H9 (cell line): ENCODE data around the gene METRN. TPM values are rescaled to one million over a fixed set of nuclear protein-coding genes. Genes with fewer than 3 reads are reported as not detected.

Source experiments
- DNase-seq: peaks from one replicate; pipeline ENCODE4 v3.0.0-alpha.2; 2017
- H2AFZ ChIP-seq: one replicate; pipeline ENCODE4 v1.6.1; 2013; ENCODE audit warnings: mild to moderate bottlenecking, low read length, control low read depth, moderate library complexity
- H2AK5ac ChIP-seq: 2 replicates; pipeline ENCODE4 v1.6.1; 2013; ENCODE audit warnings: low read length, control low read depth, mixed read lengths; ENCODE audit not compliant: insufficient read length
- H2BK120ac ChIP-seq: one replicate; pipeline ENCODE4 v1.6.1; 2013; ENCODE audit warnings: low read depth, mild to moderate bottlenecking, low read length, control low read depth, inconsistent platforms; ENCODE audit not compliant: poor library complexity, severe bottlenecking
- H2BK12ac ChIP-seq: 2 replicates; pipeline ENCODE4 v1.6.1; 2013; ENCODE audit warnings: low read length, control low read depth, mixed read lengths, low read depth; ENCODE audit not compliant: insufficient read length
- H2BK15ac ChIP-seq: 2 replicates; pipeline ENCODE4 v1.6.1; 2013; ENCODE audit warnings: low read depth, low read length, control low read depth
- H2BK20ac ChIP-seq: one replicate; pipeline ENCODE4 v1.6.1; 2013; ENCODE audit warnings: low read depth, mild to moderate bottlenecking, low read length, control low read depth, inconsistent platforms; ENCODE audit not compliant: poor library complexity, severe bottlenecking
- H2BK5ac ChIP-seq: 2 replicates; pipeline ENCODE4 v1.6.1; 2013; ENCODE audit warnings: low read length, control low read depth, mixed read lengths; ENCODE audit not compliant: insufficient read length
- H3K14ac ChIP-seq: 2 replicates; pipeline ENCODE4 v1.6.1; 2013; ENCODE audit warnings: low read length, control low read depth; ENCODE audit not compliant: insufficient read depth
- H3K18ac ChIP-seq: 2 replicates; pipeline ENCODE4 v1.6.1; 2013; ENCODE audit warnings: low read depth, mild to moderate bottlenecking, mixed read lengths, low read length, control low read depth; ENCODE audit not compliant: insufficient read length
- H3K23ac ChIP-seq: 2 replicates; pipeline ENCODE4 v1.6.1; 2013; ENCODE audit warnings: low read length, control low read depth, mixed read lengths, low read depth; ENCODE audit not compliant: insufficient read length
- H3K23me2 ChIP-seq: 2 replicates; pipeline ENCODE4 v1.6.1; 2013; ENCODE audit warnings: low read depth, mild to moderate bottlenecking, mixed read lengths, low read length, control low read depth; ENCODE audit not compliant: insufficient read length, poor library complexity, severe bottlenecking
- H3K27ac ChIP-seq: 2 replicates; pipeline ENCODE4 v1.5.1; 2013; ENCODE audit warnings: low read length, control low read depth, mixed read lengths, low read depth; ENCODE audit not compliant: insufficient read length
- H3K27me3 ChIP-seq: 2 replicates; pipeline ENCODE4 v1.6.1; 2013; ENCODE audit warnings: low read length, control low read depth, inconsistent platforms; ENCODE audit not compliant: insufficient read depth
- H3K4ac ChIP-seq: 2 replicates; pipeline ENCODE4 v1.6.1; 2013; ENCODE audit warnings: low read depth, mild to moderate bottlenecking, control low read depth, inconsistent platforms, low read length, moderate library complexity
- H3K4me1 ChIP-seq: 2 replicates; pipeline ENCODE4 v1.6.1; 2013; ENCODE audit warnings: low read length, control low read depth, inconsistent platforms; ENCODE audit not compliant: insufficient read depth
- H3K4me2 ChIP-seq: 2 replicates; pipeline ENCODE4 v1.6.1; 2013; ENCODE audit warnings: low read length, control low read depth, mixed read lengths; ENCODE audit not compliant: insufficient read length, insufficient read depth
- H3K56ac ChIP-seq: 2 replicates; pipeline ENCODE4 v1.6.1; 2013; ENCODE audit warnings: low read depth, mild to moderate bottlenecking, mixed read lengths, low read length, control low read depth; ENCODE audit not compliant: insufficient read length
- H3K79me1 ChIP-seq: 2 replicates; pipeline ENCODE4 v1.6.1; 2013; ENCODE audit warnings: low read depth, mild to moderate bottlenecking, moderate library complexity, low read length, control low read depth, inconsistent platforms; ENCODE audit not compliant: insufficient read depth, poor library complexity, severe bottlenecking
- H3K79me2 ChIP-seq: 2 replicates; pipeline ENCODE4 v1.6.1; 2013; ENCODE audit warnings: low read length, control low read depth, inconsistent platforms; ENCODE audit not compliant: insufficient read depth
- H3K9ac ChIP-seq: 2 replicates; pipeline ENCODE4 v1.6.1; 2013; ENCODE audit warnings: low read length, control low read depth, mixed read lengths; ENCODE audit not compliant: insufficient read length; ENCODE audit errors: extremely low read depth
- H3K9me3 ChIP-seq: one replicate; pipeline ENCODE4 v1.6.1; 2013; ENCODE audit warnings: low read depth, low read length, inconsistent platforms; ENCODE audit not compliant: control insufficient read depth
- H3T11ph ChIP-seq: one replicate; pipeline ENCODE4 v1.6.1; 2013; ENCODE audit warnings: mild to moderate bottlenecking, low read length, control low read depth, inconsistent platforms
- H4K20me1 ChIP-seq: one replicate; pipeline ENCODE4 v1.6.1; 2013; ENCODE audit not compliant: control insufficient read depth, insufficient read length, insufficient read depth
- H4K5ac ChIP-seq: 2 replicates; pipeline ENCODE4 v1.6.1; 2013; ENCODE audit warnings: low read depth, mild to moderate bottlenecking, mixed read lengths, low read length, control low read depth; ENCODE audit not compliant: insufficient read length
- H4K8ac ChIP-seq: replicated peaks from 2 replicates; pipeline ENCODE4 v1.6.1; 2013; ENCODE audit warnings: low read length, control low read depth, mixed read lengths, low read depth; ENCODE audit not compliant: insufficient read length
- H4K91ac ChIP-seq: 2 replicates; pipeline ENCODE4 v1.6.1; 2013; ENCODE audit warnings: low read depth, mild to moderate bottlenecking, moderate library complexity, mixed read lengths, low read length, control low read depth; ENCODE audit not compliant: insufficient read length
- H3K27ac Mint-ChIP-seq, 3 experiments: 2 replicates in 2 of 3; 3 replicates in 1 of 3; pipeline ENCODE4 v1.8.0; 2020 to 2021; ENCODE audit warnings: mixed read lengths in 3 of 3, mild to moderate bottlenecking in 1 of 3, moderate library complexity in 1 of 3
- H3K27me3 Mint-ChIP-seq: 2 replicates; pipeline ENCODE4 v1.8.0; 2021; ENCODE audit warnings: low read depth, mild to moderate bottlenecking, moderate library complexity, mixed read lengths
- H3K36me3 Mint-ChIP-seq, 3 experiments: 2 replicates in 2 of 3; 3 replicates in 1 of 3; pipeline ENCODE4 v1.8.0; 2020 to 2021; ENCODE audit warnings: low read depth in 3 of 3, mixed read lengths in 3 of 3; ENCODE audit not compliant: insufficient read depth in 1 of 3
- H3K4me1 Mint-ChIP-seq, 2 experiments: 2 replicates each; pipeline ENCODE4 v1.8.0; 2020; ENCODE audit warnings: mixed read lengths in 2 of 2
- H3K4me3 Mint-ChIP-seq, 2 experiments: 2 replicates in 1 of 2; 3 replicates in 1 of 2; pipeline ENCODE4 v1.8.0; 2020 to 2021; ENCODE audit warnings: mild to moderate bottlenecking in 2 of 2, mixed read lengths in 2 of 2, moderate library complexity in 1 of 2
- H3K9me3 Mint-ChIP-seq, 2 experiments: 2 replicates in 1 of 2; 3 replicates in 1 of 2; pipeline ENCODE4 v1.8.0; 2020; ENCODE audit warnings: mild to moderate bottlenecking in 2 of 2, mixed read lengths in 2 of 2, moderate library complexity in 1 of 2
- WGBS: extraction: QIAGEN DNeasy Blood & Tissue Kit; methylation state at CpG from one replicate; pipeline ENCODE4 v1.1.7; 2013; ENCODE audit warnings: missing lambda C conversion rate, low lambda C conversion rate, mixed read lengths; ENCODE audit not compliant: insufficient read length; ENCODE audit errors: extremely low coverage; 5-methylcytosine and 5-hydroxymethylcytosine counted together
- total RNA-seq: library from RNA; stranded (reverse); gene quantifications from 2 replicates; pipeline ENCODE4 v1.2.1, GENCODE V29; 2021
- TF ChIP-seq, protein P1 (sequence below): fragments of 200-600 bp; sonication (generic); conservative IDR thresholded peaks from 3 replicates; pipeline ENCODE4 v1.8.0; 2021; ENCODE audit warnings: antibody characterized with exemption, mild to moderate bottlenecking

The METRN gene
- total RNA-seq, 1 experiment from 2014 or later, result 26.2 TPM

- Histone ChIP-seq H3K9me3 (no peaks in the 10 kb centered on the region), H2AK5ac (no peak overlapping the region), H3K27ac (no peak overlapping the region), H4K91ac (no peak overlapping the region), H3K9ac (no peak overlapping the region), H4K5ac (no peak overlapping the region), H3T11ph (no peak overlapping the region), H3K4me1 (no peaks in the 10 kb centered on the region), H3K4me2 (no peak overlapping the region), H3K18ac (no peak overlapping the region), H2BK120ac (no peak overlapping the region), H2BK20ac (no peak overlapping the region), H3K27me3 (no peaks in the 10 kb centered on the region), H2BK15ac (no peak overlapping the region), H2BK5ac (no peak overlapping the region), H4K8ac (no peak overlapping the region), H3K14ac (no peak overlapping the region), H3K23me2 (no peaks in the 10 kb centered on the region), H4K20me1 (no peaks in the 10 kb centered on the region), H3K56ac (no peak overlapping the region), H2BK12ac (no peak overlapping the region), H3K23ac (no peak overlapping the region), H3K79me2 (no peaks in the 10 kb centered on the region), H3K79me1 (no peaks in the 10 kb centered on the region), H3K4ac (no peak overlapping the region), H2AFZ (no peak overlapping the region)
- Mint-ChIP-seq H3K27me3 (peaks cover 26% of the 10 kb centered on the region), H3K4me3 (no peak overlapping the region; a peak in 1 of 5 replicates), H3K27ac (peak overlapping the region in 1 of 3 experiments; percentile 21; a peak in 1 of 7 replicates), H3K36me3 (no peaks in the 10 kb centered on the region), H3K4me1 (peaks cover 5 to 10% of the 10 kb centered on the region in 2 experiments), H3K9me3 (no peaks in the 10 kb centered on the region; a peak in 1 of 5 replicates)
- TF ChIP-seq, protein P1, sequence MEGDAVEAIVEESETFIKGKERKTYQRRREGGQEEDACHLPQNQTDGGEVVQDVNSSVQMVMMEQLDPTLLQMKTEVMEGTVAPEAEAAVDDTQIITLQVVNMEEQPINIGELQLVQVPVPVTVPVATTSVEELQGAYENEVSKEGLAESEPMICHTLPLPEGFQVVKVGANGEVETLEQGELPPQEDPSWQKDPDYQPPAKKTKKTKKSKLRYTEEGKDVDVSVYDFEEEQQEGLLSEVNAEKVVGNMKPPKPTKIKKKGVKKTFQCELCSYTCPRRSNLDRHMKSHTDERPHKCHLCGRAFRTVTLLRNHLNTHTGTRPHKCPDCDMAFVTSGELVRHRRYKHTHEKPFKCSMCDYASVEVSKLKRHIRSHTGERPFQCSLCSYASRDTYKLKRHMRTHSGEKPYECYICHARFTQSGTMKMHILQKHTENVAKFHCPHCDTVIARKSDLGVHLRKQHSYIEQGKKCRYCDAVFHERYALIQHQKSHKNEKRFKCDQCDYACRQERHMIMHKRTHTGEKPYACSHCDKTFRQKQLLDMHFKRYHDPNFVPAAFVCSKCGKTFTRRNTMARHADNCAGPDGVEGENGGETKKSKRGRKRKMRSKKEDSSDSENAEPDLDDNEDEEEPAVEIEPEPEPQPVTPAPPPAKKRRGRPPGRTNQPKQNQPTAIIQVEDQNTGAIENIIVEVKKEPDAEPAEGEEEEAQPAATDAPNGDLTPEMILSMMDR, result no peak
- DNase-seq, result no peak
- no CpG with 5 or more reads among the region's 34 CpGs for WGBS
Observed at GRCh38 chr16:759110-759910, 44.4 kb downstream of the METRN start.
